Measurements from ENCODE around the gene EVX2.

EVX2 gene

DNA sequence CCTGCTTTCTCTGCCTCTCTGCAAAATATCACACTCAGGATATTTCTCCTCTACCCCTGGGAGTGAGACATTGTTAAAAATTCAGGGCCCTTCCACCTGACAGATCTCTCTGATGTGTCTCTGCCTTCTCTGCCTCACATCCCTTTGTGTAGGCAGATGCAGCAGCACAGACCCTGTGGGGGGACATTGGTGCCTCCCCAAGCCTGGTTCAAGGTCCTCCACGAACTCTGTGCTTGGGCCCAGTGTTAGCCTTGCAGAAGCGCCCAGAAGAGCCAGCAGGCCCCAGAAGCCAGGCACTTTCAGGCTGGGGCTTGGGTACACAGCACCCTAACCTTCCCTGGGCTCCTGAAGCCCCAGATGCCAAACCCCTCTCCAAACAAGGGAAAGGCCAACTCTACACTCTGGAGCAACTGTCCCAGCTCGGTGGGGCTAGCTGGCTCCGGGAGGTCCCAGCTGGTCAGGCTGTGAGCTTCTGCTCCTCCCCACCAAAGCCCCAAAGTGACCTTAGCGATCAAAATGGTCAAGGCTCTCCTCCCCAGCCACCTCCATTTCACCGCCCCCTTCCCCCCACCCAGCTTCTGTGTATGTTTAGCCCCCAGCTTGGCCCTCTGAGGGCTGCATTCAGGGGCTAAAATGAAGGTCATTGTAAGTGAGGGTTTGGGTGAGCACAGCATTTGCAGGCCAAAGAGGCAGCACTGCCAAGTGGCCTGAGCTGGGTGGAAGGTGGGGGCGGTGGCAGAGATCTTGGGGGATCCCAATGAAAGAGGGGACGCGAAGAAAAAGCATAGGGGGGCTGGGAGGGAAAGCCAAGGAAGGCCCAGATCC is 41.4 kb upstream of the EVX2 start:
- no peak for DNase-seq (ENCODE audit: low read depth)
- no peak overlapping the region for H3K4me3 ChIP-seq (ENCODE audit: control insufficient read depth, low read depth, low read length)
- TF ChIP-seq, protein P1, sequence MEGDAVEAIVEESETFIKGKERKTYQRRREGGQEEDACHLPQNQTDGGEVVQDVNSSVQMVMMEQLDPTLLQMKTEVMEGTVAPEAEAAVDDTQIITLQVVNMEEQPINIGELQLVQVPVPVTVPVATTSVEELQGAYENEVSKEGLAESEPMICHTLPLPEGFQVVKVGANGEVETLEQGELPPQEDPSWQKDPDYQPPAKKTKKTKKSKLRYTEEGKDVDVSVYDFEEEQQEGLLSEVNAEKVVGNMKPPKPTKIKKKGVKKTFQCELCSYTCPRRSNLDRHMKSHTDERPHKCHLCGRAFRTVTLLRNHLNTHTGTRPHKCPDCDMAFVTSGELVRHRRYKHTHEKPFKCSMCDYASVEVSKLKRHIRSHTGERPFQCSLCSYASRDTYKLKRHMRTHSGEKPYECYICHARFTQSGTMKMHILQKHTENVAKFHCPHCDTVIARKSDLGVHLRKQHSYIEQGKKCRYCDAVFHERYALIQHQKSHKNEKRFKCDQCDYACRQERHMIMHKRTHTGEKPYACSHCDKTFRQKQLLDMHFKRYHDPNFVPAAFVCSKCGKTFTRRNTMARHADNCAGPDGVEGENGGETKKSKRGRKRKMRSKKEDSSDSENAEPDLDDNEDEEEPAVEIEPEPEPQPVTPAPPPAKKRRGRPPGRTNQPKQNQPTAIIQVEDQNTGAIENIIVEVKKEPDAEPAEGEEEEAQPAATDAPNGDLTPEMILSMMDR (conservative IDR thresholded peaks at IDR 0.05; ENCODE audit: control insufficient read depth, insufficient read depth, low read depth, low read length): no peak

DNA sequence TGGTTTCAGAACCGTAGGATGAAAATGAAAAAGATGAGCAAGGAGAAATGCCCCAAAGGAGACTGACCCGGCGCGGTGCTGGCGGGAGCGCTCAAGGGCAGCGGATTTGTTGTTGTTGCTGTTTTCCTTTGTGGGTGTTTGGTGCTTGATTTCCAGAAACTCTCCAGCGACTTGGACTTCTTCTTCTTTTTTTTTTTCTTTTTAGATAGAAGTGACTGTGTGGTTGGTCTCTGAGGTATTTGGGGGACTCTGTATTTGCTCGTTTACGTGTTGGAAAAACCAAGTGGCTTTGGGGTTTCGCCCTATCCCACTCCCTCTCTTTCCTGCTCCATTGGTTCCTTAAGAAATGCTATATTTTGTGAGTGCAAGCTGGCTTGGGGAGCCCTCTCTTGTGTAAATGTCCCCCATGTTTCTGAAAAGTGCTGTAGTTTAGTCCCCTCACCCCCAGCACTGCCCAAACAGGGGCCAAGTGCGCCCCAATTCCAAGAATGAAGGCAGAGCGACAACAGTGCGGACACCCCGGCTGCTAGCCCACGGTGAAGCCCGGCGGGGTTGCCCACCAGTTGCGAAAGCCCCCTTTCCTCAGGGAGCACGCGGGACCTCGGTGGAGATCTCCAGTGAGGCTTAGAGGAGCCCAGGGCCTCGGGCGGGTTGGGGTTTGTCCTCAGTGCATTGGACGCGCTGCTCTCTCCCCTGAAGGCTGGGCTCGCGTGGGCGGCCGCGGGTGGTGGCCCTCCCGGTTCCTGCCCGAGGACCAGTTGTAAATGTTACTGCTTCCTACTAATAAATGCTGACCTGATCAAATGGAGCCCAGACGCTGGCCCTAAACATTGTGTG is 40.6 kb upstream of the EVX2 start:
- DNase-seq (ENCODE audit: low read depth): no peak
- TF ChIP-seq, protein P1 (conservative IDR thresholded peaks at IDR 0.05; ENCODE audit: control insufficient read depth, insufficient read depth, low read depth, low read length): no peak
- H3K4me3 ChIP-seq (ENCODE audit: control insufficient read depth, low read depth, low read length): no peak overlapping the region

DNA sequence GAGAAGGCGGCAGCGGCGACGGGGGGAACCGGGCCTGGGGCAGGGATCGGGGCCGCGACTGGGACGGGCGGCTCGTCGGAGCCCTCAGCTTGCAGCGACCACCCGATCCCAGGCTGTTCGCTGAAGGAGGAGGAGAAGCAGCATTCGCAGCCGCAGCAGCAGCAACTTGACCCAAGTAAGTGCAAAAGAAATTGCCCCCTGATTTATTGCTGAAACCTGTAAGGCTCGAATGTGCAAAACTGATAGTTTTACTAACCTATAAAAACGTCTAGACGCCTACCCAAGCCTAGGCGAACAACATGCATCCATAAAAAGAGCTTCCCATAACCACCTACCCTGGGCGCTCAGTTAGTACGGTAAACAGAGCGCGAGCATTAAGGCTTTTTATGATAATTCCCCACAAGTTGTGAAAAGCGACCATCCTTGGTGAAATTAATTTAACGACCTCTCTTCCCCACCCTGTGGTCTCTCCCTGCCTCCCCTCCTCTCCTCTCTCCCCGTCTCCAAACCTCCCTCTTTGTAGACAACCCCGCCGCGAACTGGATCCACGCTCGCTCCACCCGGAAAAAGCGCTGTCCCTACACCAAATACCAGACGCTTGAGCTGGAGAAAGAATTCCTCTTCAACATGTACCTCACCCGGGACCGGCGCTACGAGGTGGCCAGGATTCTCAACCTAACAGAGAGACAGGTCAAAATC is 39.8 kb upstream of the EVX2 start:
- no peak for DNase-seq (ENCODE audit: low read depth)
- TF ChIP-seq, protein P1 (conservative IDR thresholded peaks at IDR 0.05; ENCODE audit: control insufficient read depth, insufficient read depth, low read depth, low read length): no peak
- peak overlapping the region; percentile 61 for H3K4me3 ChIP-seq (ENCODE audit: control insufficient read depth, low read depth, low read length)

DNA sequence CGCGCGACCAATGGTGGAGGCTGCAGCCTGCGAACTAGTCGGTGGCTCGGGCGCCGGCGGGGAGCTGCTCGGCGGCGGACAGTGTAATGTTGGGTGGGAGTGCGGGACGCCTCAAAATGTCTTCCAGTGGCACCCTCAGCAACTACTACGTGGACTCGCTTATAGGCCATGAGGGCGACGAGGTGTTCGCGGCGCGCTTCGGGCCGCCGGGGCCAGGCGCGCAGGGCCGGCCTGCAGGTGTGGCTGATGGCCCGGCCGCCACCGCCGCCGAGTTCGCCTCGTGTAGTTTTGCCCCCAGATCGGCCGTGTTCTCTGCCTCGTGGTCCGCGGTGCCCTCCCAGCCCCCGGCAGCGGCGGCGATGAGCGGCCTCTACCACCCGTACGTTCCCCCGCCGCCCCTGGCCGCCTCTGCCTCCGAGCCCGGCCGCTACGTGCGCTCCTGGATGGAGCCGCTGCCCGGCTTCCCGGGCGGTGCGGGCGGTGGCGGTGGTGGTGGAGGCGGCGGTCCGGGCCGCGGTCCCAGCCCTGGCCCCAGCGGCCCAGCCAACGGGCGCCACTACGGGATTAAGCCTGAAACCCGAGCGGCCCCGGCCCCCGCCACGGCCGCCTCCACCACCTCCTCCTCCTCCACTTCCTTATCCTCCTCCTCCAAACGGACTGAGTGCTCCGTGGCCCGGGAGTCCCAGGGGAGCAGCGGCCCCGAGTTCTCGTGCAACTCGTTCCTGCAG is 39.1 kb upstream of the EVX2 start, which contains the start of gene HOXD9:
Gene HOXD9, plus strand, starts transcription at position 37 of the 728 bp plus-strand sequence. Its CDS starts 50 bp downstream, at position 87.
- H3K4me3 ChIP-seq (ENCODE audit: control insufficient read depth, low read depth, low read length): peak within 1 kb of the TSS; percentile 61
- DNase-seq (ENCODE audit: low read depth): no peak
- TF ChIP-seq, protein P1 (conservative IDR thresholded peaks at IDR 0.05; ENCODE audit: control insufficient read depth, insufficient read depth, low read depth, low read length): no peak

DNA sequence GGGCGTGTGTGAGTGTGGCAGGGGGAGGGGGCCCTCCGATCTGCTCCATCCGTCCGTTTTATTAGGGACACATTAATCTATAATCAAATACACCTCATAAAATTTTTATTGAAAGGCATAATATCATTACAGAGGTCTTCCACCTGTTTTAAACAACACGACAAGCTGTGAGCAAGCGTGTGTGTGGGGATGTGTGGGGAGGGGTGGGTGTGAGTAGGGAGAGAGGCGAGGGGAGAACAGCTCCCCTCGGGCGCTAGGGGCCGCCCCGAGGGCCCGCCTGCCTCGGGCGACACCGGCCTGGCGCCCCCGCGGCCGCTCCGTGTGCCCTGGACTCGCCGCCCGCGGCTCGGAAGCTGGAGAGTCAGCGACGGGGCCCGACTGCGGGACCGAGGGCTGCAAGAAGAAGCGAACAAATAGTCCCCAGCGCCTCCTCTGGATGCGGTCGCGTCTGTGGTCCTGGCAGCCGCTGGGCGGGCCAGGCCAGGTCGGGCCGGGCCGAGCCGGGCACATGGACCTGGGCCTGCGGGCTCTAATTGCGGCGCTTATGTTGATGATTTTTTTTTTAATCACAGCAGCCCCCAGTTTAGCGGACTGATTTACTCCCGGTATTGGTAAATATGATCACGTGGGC is 38.4 kb upstream of the EVX2 start:
- peak; percentile 80 for DNase-seq (ENCODE audit: low read depth)
- TF ChIP-seq, protein P1 (conservative IDR thresholded peaks at IDR 0.05; ENCODE audit: control insufficient read depth, insufficient read depth, low read depth, low read length): peak; percentile 0
- peak overlapping the region; percentile 61 for H3K4me3 ChIP-seq (ENCODE audit: control insufficient read depth, low read depth, low read length)

Measured in fibroblast of mammary gland (primary cell).